GM21786 (cell line): Measurements from ENCODE around the gene PHACTR3.

Source experiments
- ATAC-seq: cut with Tn5 transposase; IDR thresholded peaks from one replicate; pipeline ENCODE4 v1.9.1; 2021; ENCODE audit not compliant: unreplicated experiment

PHACTR3 gene

GRCh38 chr20:59573837-59574236 lies 30.5 kb upstream of the PHACTR3 start:
- no peak for ATAC-seq

- ATAC-seq: no peak
Measured at GRCh38 chr20:59574308-59574707, 30.0 kb upstream of the PHACTR3 start.

GRCh38 chr20:59575216-59575615 lies 29.1 kb upstream of the PHACTR3 start:
- ATAC-seq: no peak

GRCh38 chr20:59575653-59576052 lies 28.7 kb upstream of the PHACTR3 start:
- ATAC-seq: no peak

GRCh38 chr20:59576216-59576953 lies 28.0 kb upstream of the PHACTR3 start:
- ATAC-seq: no peak

GRCh38 chr20:59577037-59577808 lies 27.1 kb upstream of the PHACTR3 start:
- ATAC-seq: no peak

GRCh38 chr20:59577809-59578435 lies 26.4 kb upstream of the PHACTR3 start:
- ATAC-seq: no peak

GRCh38 chr20:59578436-59579403 lies 25.6 kb upstream of the PHACTR3 start:
- no peak for ATAC-seq

- no peak for ATAC-seq
Measured at GRCh38 chr20:59579404-59580145, 24.8 kb upstream of the PHACTR3 start.

- no peak for ATAC-seq
Measured at GRCh38 chr20:59580146-59580946, 24.0 kb upstream of the PHACTR3 start.

- ATAC-seq: no peak
Measured at GRCh38 chr20:59580991-59581401, 23.3 kb upstream of the PHACTR3 start.

- ATAC-seq: no peak
Measured at GRCh38 chr20:59581993-59582679, 22.2 kb upstream of the PHACTR3 start.

- no peak for ATAC-seq
Measured at GRCh38 chr20:59583428-59584277, 20.7 kb upstream of the PHACTR3 start.

- no peak for ATAC-seq
Measured at GRCh38 chr20:59584278-59584925, 19.9 kb upstream of the PHACTR3 start.

GRCh38 chr20:59585714-59586409 lies 18.5 kb upstream of the PHACTR3 start:
- ATAC-seq: no peak

- no peak for ATAC-seq
Measured at GRCh38 chr20:59586613-59587012, 17.7 kb upstream of the PHACTR3 start.

GRCh38 chr20:59587570-59587969 lies 16.8 kb upstream of the PHACTR3 start:
- no peak for ATAC-seq
